Smooth muscle cell (in vitro differentiated cells): ENCODE data around the gene FGD3. TPM values are rescaled to one million over a fixed set of nuclear protein-coding genes. Genes with fewer than 3 reads are reported as not detected.

Experiments used
- DNase-seq: peaks from one replicate; lab custom pipeline; 2025; ENCODE audit not compliant: unreplicated experiment; lab: John Stamatoyannopoulos, UW
- H2AFZ ChIP-seq: fragments of 200-600 bp; sonication (generic); 2 replicates; pipeline ENCODE4 v1.6.0; 2016; ENCODE audit warnings: antibody characterized with exemption, low read depth, mild to moderate bottlenecking
- H3F3A ChIP-seq: fragments of 200-600 bp; sonication (generic); 2 replicates; pipeline ENCODE4 v1.6.0; 2017; ENCODE audit warnings: antibody characterized with exemption, low read depth
- H3K27ac ChIP-seq: fragments of 200-600 bp; sonication (generic); 2 replicates; pipeline ENCODE4 v1.5.1; 2016; ENCODE audit warnings: low read depth, mild to moderate bottlenecking
- H3K27me3 ChIP-seq: fragments of 200-600 bp; sonication (generic); 2 replicates; pipeline ENCODE4 v1.6.1; 2016; ENCODE audit warnings: low read depth, mild to moderate bottlenecking
- H3K36me3 ChIP-seq: fragments of 200-600 bp; sonication (generic); 2 replicates; pipeline ENCODE4 v1.5.1; 2016; ENCODE audit warnings: low read depth
- H3K4me1 ChIP-seq: fragments of 200-600 bp; sonication (generic); 2 replicates; pipeline ENCODE4 v1.5.1; 2016; ENCODE audit warnings: low read depth
- H3K4me2 ChIP-seq: fragments of 200-600 bp; sonication (generic); 2 replicates; pipeline ENCODE4 v1.6.0; 2016; ENCODE audit warnings: mild to moderate bottlenecking
- H3K4me3 ChIP-seq: fragments of 200-600 bp; sonication (generic); 2 replicates; pipeline ENCODE4 v1.5.1; 2016; ENCODE audit warnings: mild to moderate bottlenecking
- H3K79me2 ChIP-seq: fragments of 200-600 bp; sonication (generic); 2 replicates; pipeline ENCODE4 v1.6.0; 2016; ENCODE audit warnings: low read depth, mild to moderate bottlenecking
- H3K9ac ChIP-seq: fragments of 200-600 bp; sonication (generic); 2 replicates; pipeline ENCODE4 v1.6.0; 2016; ENCODE audit warnings: low read depth
- H3K9me3 ChIP-seq: fragments of 200-600 bp; sonication (generic); replicated peaks from 2 replicates; pipeline ENCODE4 v1.5.1; 2016; ENCODE audit warnings: low read depth
- H4K20me1 ChIP-seq: fragments of 200-600 bp; sonication (generic); 2 replicates; pipeline ENCODE4 v1.6.0; 2016; ENCODE audit warnings: low read depth
- WGBS: methylation state at CpG from one replicate; pipeline ENCODE4 v1.1.7; 2016; ENCODE audit warnings: low lambda C conversion rate; 5-methylcytosine and 5-hydroxymethylcytosine counted together
- polyA plus RNA-seq: library from polyadenylated mRNA; unstranded; fragments of >200 nt; fragmentation: Nextera tagmentation; extraction: Ambion mirVana; gene quantifications from 2 replicates; pipeline ENCODE4 v1.2.1, GENCODE V29; 2016
- total RNA-seq: library from RNA; depleted of rRNA; stranded (reverse); fragments of >200 nt; gene quantifications from 2 replicates; pipeline ENCODE4 v1.2.3, GENCODE V29; 2014
- TF ChIP-seq, protein P1 (sequence below): fragments of 200-600 bp; sonication (generic); IDR thresholded peaks from 2 replicates; pipeline ENCODE4 v1.5.1; 2017; ENCODE audit warnings: borderline replicate concordance, mild to moderate bottlenecking, antibody characterized with exemption; ENCODE audit not compliant: insufficient read depth, poor library complexity, severe bottlenecking

FGD3 gene
- total and polyA plus RNA-seq, 2 experiments from 2014 or later: 1.1 to 2.1 TPM

GRCh38 chr9:92917176-92917800, 30.0 kb upstream of the FGD3 start:
- Histone ChIP-seq H3K4me1 (peaks cover under 1% of the 10 kb centered on the region), H3K27me3 (no peaks in the 10 kb centered on the region), H3K9me3 (no peaks in the 10 kb centered on the region), H3K4me3 (no peak overlapping the region), H3K9ac (no peak overlapping the region), H3K4me2 (no peak overlapping the region), H4K20me1 (no peaks in the 10 kb centered on the region), H3K27ac (no peak overlapping the region), H3K36me3 (no peaks in the 10 kb centered on the region), H2AFZ (no peak overlapping the region), H3K79me2 (no peaks in the 10 kb centered on the region), H3F3A (no peaks in the 10 kb centered on the region)
- TF ChIP-seq, protein P1, sequence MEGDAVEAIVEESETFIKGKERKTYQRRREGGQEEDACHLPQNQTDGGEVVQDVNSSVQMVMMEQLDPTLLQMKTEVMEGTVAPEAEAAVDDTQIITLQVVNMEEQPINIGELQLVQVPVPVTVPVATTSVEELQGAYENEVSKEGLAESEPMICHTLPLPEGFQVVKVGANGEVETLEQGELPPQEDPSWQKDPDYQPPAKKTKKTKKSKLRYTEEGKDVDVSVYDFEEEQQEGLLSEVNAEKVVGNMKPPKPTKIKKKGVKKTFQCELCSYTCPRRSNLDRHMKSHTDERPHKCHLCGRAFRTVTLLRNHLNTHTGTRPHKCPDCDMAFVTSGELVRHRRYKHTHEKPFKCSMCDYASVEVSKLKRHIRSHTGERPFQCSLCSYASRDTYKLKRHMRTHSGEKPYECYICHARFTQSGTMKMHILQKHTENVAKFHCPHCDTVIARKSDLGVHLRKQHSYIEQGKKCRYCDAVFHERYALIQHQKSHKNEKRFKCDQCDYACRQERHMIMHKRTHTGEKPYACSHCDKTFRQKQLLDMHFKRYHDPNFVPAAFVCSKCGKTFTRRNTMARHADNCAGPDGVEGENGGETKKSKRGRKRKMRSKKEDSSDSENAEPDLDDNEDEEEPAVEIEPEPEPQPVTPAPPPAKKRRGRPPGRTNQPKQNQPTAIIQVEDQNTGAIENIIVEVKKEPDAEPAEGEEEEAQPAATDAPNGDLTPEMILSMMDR: no peak
- WGBS: 80% methylated on average over 2 of the region's 2 CpGs
- no peak for DNase-seq

DNA sequence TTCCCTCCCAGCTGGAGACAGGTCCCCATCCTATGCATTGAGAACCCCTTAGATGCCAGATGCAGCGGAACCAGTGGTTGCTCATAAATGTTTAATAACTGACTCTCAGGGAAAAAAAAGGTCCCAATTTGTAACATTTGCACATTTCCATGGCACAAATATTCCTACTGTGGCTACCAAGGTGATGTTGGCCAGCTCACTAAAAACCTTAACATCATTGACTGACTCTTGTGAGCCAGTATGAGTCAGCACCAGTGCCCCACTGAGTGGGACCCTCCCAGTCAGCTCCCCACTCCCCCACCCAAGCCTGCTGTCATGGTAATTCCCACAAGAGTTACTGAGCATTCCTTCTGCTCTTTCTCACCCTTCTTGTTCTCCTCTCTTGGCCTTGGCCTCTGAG, 26.9 kb upstream of the FGD3 start:
- H3K4me3 ChIP-seq: no peak overlapping the region
- no peaks in the 10 kb centered on the region for H3K9me3 ChIP-seq
- H2AFZ ChIP-seq: no peak overlapping the region
- no peaks in the 10 kb centered on the region for H3K36me3 ChIP-seq
- DNase-seq: no peak
- H3K27me3 ChIP-seq: no peaks in the 10 kb centered on the region
- no peaks in the 10 kb centered on the region for H3K4me1 ChIP-seq
- no peaks in the 10 kb centered on the region for H4K20me1 ChIP-seq
- H3K79me2 ChIP-seq: no peaks in the 10 kb centered on the region
- 93% methylated on average over 1 of the region's 1 CpG for WGBS
- no peaks in the 10 kb centered on the region for H3F3A ChIP-seq
- no peak overlapping the region for H3K27ac ChIP-seq
- H3K9ac ChIP-seq: no peak overlapping the region
- no peak overlapping the region for H3K4me2 ChIP-seq
- TF ChIP-seq, protein P1: no peak

DNA sequence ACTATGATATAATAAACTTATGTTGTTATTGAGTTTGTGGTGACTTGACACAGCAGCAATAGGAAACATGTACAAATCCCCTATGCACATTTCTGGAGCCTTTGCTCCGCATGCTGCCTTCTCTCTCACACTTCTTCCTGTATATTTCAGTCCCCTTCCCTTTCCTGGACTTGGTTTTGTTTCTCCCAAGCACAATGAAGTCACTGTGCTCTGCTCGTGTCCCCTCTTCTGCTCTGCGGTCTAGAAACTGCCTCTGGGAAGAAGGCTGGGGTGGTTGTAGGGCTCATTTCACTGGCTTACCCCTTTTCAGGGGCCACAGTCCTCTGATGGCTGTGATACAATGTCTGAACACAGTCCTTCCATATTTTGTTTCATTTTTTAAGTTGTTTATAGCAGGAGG, 15.7 kb upstream of the FGD3 start:
- H3K9ac ChIP-seq: no peak overlapping the region
- no peaks in the 10 kb centered on the region for H3K79me2 ChIP-seq
- DNase-seq: no peak
- H3K27ac ChIP-seq: no peak overlapping the region
- TF ChIP-seq, protein P1: no peak
- no peak overlapping the region for H3K4me3 ChIP-seq
- H3K4me1 ChIP-seq: no peaks in the 10 kb centered on the region
- no peak overlapping the region for H2AFZ ChIP-seq
- H3K4me2 ChIP-seq: no peak overlapping the region
- no peaks in the 10 kb centered on the region for H3K9me3 ChIP-seq
- H3K27me3 ChIP-seq: no peaks in the 10 kb centered on the region
- 95% methylated on average over 3 of the region's 3 CpGs for WGBS
- H3F3A ChIP-seq: no peaks in the 10 kb centered on the region
- no peaks in the 10 kb centered on the region for H3K36me3 ChIP-seq
- no peaks in the 10 kb centered on the region for H4K20me1 ChIP-seq

GRCh38 chr9:92934321-92934720, 13.0 kb upstream of the FGD3 start:
- no peaks in the 10 kb centered on the region for H3K36me3 ChIP-seq
- no peaks in the 10 kb centered on the region for H4K20me1 ChIP-seq
- no peak for DNase-seq
- H3K27me3 ChIP-seq: no peaks in the 10 kb centered on the region
- H3K9ac ChIP-seq: no peak overlapping the region
- no peaks in the 10 kb centered on the region for H3K9me3 ChIP-seq
- TF ChIP-seq, protein P1: no peak
- no peaks in the 10 kb centered on the region for H3K79me2 ChIP-seq
- H2AFZ ChIP-seq: no peak overlapping the region
- H3K4me3 ChIP-seq: no peak overlapping the region
- H3K4me1 ChIP-seq: no peaks in the 10 kb centered on the region
- WGBS: 95% methylated on average over 1 of the region's 1 CpG
- H3K4me2 ChIP-seq: no peak overlapping the region
- H3K27ac ChIP-seq: no peak overlapping the region
- no peaks in the 10 kb centered on the region for H3F3A ChIP-seq
